ENCODE measurements around the gene MMP20. TPM values are rescaled to one million over a fixed set of nuclear protein-coding genes. Genes with fewer than 3 reads are reported as not detected.

The MMP20 gene
- total and polyA plus RNA-seq, 2 of the 13 experiments (the other 11 are each of a cell fraction or from before 2014, with no cell fraction given): 0.05 TPM; not detected in 1

DNA sequence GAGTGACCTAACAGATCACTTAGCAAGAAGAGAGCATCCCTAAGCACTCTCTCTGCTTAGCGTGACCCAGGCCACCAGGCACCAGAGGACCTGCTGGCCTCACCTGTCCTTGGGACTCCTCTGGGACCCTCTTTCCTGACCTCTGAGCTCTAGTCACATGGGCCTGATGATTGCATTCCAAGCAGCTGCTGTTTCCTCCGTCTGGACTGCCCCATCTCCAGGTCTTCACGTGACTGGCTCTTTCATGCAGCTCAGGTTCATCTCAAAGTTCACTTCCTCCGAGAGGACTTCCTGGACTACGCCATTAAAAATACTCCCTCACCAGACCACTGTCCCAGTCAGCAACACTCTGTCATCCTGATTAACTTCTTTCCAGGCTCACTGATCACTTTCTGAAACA is 2.9 kb downstream of the MMP20 start (continued):
- 0 out of 2 replicates have a peak, but pooled peaks have one; percentile 29 for TF ChIP-seq HDAC2 (CRISPR knock-in tag; IDR thresholded peaks at IDR 0.05)
- peak; percentile 61; the same call in 1 of the 2 replicates for TF ChIP-seq ZBTB7A (CRISPR knock-in tag; IDR thresholded peaks at IDR 0.05)
- no peak for TF ChIP-seq SP5 (CRISPR knock-in tag; IDR thresholded peaks at IDR 0.05; ENCODE audit: borderline replicate concordance, low read depth)
- no peak for TF ChIP-seq CEBPB (IDR thresholded peaks at IDR 0.05; ENCODE audit: borderline replicate concordance, low read depth, low read length)
- peak; percentile 64; the same call in 1 of the 2 replicates for TF ChIP-seq ARNTL (CRISPR knock-in tag; IDR thresholded peaks at IDR 0.05)
- peak; percentile 81 for TF ChIP-seq ELF3 (CRISPR knock-in tag; IDR thresholded peaks at IDR 0.05)
- no peak for TF ChIP-seq ZNF33A (CRISPR knock-in tag; IDR thresholded peaks at IDR 0.05; ENCODE audit: borderline replicate concordance)
- TF ChIP-seq PTBP1 (IDR thresholded peaks at IDR 0.05; ENCODE audit: low read depth, low read length, poor library complexity, severe bottlenecking): no peak
- TF ChIP-seq TRAFD1 (CRISPR knock-in tag; IDR thresholded peaks at IDR 0.05; ENCODE audit: borderline replicate concordance): no peak
- 0 out of 2 replicates have a peak, but pooled peaks have one; percentile 38 for TF ChIP-seq ZNF317 (CRISPR knock-in tag; IDR thresholded peaks at IDR 0.05)
- peak; percentile 46; the same call in 1 of the 2 replicates for TF ChIP-seq PHF21A (CRISPR knock-in tag; IDR thresholded peaks at IDR 0.05)
- no peak for TF ChIP-seq ZKSCAN1 (IDR thresholded peaks at IDR 0.05; ENCODE audit: low read length)
- no peak for TF ChIP-seq PCBP1 (IDR thresholded peaks at IDR 0.05; ENCODE audit: borderline replicate concordance, low read depth, low read length)
- TF ChIP-seq ZNF740 (CRISPR knock-in tag; IDR thresholded peaks at IDR 0.05): no peak
- TF ChIP-seq CREM (IDR thresholded peaks at IDR 0.05): no peak
- no peak for TF ChIP-seq CREM (CRISPR knock-in tag; IDR thresholded peaks at IDR 0.05)
- peak; percentile 10; the same call in 1 of the 2 replicates for TF ChIP-seq TCF7 (IDR thresholded peaks at IDR 0.05; ENCODE audit: low read depth)
- TF ChIP-seq, protein P1, sequence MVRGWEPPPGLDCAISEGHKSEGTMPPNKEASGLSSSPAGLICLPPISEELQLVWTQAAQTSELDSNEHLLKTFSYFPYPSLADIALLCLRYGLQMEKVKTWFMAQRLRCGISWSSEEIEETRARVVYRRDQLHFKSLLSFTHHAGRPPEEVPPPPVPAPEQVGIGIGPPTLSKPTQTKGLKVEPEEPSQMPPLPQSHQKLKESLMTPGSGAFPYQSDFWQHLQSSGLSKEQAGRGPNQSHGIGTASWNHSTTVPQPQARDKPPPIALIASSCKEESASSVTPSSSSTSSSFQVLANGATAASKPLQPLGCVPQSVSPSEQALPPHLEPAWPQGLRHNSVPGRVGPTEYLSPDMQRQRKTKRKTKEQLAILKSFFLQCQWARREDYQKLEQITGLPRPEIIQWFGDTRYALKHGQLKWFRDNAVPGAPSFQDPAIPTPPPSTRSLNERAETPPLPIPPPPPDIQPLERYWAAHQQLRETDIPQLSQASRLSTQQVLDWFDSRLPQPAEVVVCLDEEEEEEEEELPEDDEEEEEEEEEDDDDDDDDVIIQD (CRISPR knock-in tag; IDR thresholded peaks at IDR 0.05; ENCODE audit: low read depth): peak; percentile 55; the same call in 1 of the 2 replicates
- peak; percentile 59; the same call in 1 of the 2 replicates for TF ChIP-seq HMG20A (CRISPR knock-in tag; IDR thresholded peaks at IDR 0.05; ENCODE audit: borderline replicate concordance)
- TF ChIP-seq STAT5B (CRISPR knock-in tag; IDR thresholded peaks at IDR 0.05): no peak
- no peak for TF ChIP-seq ZBTB42 (CRISPR knock-in tag; IDR thresholded peaks at IDR 0.05)
- TF ChIP-seq KLF12 (CRISPR knock-in tag; IDR thresholded peaks at IDR 0.05; ENCODE audit: borderline replicate concordance): no peak
- 0 out of 2 replicates have a peak, but pooled peaks have one; percentile 15 for TF ChIP-seq PPARG (CRISPR knock-in tag; conservative IDR thresholded peaks at IDR 0.05)
- TF ChIP-seq HDAC6 (IDR thresholded peaks at IDR 0.05; ENCODE audit: low read depth, low read length): no peak
- TF ChIP-seq UBTF (CRISPR knock-in tag; IDR thresholded peaks at IDR 0.05): no peak

Measured in HepG2 (cell line).